Stimulated activated CD4-positive, alpha-beta T cell treated with anti-CD3 and anti-CD28 coated beads, Interleukin-15, amount 100 ng/mL, for 48 hours (primary cell): ENCODE measurements around the gene HHIPL1.
"Not testable (repeated sequence)": the region's sequence is repeated elsewhere in the genome, so short reads cannot be mapped to it uniquely, and the experiment has no call there.

Source experiments
- DNase-seq, 2 donors: peaks; one replicate each; pipeline ENCODE4 v3.0.0-alpha.2; 2020; ENCODE audit warnings: low read depth in 2 of 2

HHIPL1 gene

DNA sequence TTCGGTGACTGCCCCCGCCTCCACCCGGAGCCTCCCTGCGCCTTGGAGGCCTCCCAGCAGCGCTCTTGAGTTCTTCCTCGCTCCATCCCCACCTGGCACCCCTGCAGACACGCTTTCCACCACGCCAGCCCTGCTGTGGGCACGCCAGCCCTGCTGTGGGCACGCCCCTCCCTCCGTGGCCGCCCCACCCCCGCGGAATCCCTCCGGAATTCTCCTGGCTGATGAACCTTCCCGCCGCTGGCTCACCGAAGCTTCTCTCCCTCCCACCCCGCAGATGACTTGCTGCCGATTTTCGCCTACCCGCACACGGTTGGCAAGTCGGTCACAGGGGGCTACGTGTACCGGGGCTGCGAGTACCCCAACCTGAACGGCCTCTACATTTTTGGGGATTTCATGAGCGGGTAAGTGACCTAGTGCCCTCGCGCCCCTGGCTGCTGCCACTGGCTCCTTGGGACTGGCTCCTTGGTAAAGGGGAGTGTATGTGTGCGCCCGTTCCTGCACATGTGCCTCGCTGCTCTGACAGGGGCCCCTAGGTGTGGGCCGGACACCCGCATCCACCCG lies 15.2 kb downstream of the HHIPL1 start:
- DNase-seq = no peak

GRCh38 chr14:99660794-99661193 lies 15.9 kb downstream of the HHIPL1 start:
- no peak for DNase-seq

GRCh38 chr14:99661206-99661605 lies 16.3 kb downstream of the HHIPL1 start:
- DNase-seq = not testable (repeated sequence)

DNA sequence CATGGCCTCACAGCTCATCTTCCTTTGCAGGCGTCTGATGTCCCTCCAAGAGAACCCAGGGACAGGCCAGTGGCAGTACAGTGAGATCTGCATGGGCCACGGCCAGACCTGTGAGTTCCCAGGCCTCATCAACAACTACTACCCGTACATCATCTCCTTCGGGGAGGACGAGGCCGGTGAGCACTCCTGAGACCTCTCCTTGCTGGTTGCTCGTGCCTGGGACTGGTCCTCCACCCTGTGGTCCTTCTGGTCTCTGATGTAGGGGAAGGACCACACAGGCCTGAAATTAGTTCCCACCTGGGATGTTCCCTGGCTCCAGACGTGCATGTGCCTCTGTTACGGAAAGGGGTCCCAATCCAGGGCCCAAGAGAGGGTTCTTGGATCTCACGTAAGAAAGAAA lies 17.9 kb downstream of the HHIPL1 start:
- DNase-seq = no peak

DNA sequence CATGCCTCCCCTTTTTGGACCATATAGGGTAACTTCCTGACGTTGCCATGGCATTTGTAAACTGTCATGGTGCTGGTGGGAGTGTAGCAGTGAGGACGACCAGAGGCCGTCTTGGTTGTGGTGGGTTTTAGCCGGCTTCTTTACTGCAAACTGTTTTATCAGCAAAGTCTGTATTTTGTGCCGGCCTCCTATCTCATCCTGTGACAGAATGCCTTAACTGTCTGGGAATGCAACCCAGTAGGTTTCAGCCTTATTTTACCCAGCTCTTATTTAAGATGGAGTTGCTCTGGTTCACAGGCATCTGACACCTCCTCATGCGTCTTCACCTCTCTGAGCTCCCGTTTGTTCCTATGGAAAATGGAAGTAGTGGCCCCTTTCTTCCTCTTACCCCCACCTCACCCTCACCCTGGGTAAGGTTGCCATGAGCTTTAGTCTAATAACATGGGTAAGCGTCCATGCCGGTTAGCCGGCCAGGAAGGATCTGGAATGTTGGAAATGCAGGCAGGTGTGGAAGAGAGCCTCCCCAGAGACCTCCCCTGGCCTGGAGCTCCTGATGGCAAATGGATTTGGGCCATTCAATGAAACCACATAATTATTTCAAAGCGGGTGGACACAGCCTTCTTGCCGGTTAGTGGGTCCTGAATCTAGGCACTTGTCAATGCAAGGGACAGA lies 18.6 kb downstream of the HHIPL1 start:
- no peak for DNase-seq

- no peak for DNase-seq
Observed at GRCh38 chr14:99664058-99664936, 19.4 kb downstream of the HHIPL1 start.

GRCh38 chr14:99664937-99665273 lies 20.0 kb downstream of the HHIPL1 start:
- DNase-seq = no peak

- no peak for DNase-seq
Observed at GRCh38 chr14:99666533-99666932, 21.6 kb downstream of the HHIPL1 start.

GRCh38 chr14:99667045-99667444 lies 22.1 kb downstream of the HHIPL1 start:
- DNase-seq = no peak

GRCh38 chr14:99667821-99668220 lies 22.9 kb downstream of the HHIPL1 start:
- DNase-seq = no peak

GRCh38 chr14:99668307-99669295 lies 23.7 kb downstream of the HHIPL1 start:
- no peak for DNase-seq

DNA sequence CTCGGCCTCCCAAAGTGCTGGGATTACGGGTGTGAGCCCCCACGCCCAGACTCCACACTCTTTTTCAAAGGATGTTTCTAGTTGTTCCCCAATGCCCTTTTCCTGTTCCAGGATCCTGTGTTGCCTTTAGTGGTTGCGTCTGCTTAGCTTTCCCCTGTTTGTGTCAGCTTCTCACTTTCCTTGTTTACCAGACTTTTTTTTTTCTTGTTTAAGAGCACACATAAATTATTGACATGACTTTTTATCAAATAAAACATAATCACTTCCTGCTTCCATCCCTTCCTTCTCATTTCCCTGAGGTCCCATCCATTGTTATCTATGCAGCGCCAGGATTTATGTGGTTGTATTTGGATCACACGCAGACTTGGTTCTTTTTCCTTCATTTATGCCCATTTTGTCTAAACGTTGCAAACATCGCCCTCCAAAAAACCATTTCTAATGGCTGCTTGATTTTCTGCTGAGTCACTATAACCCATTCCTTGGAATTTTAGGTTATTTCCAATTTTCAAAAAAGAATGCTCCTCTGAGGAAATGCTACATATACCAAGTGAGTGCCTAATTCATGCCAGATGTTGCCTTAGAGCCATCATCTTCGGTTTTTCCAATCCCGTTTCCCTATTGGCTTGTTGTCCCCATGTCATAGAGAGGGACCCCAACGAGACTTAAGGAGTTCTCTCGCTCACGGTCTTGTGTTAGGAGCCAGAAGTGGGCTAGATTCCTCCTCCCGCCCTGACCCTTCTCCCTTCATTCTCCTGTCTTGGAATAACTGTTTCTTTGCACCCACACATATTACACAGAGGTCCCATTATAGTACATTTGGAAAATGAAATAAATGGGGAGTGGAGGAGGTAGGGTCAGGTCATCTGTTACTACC lies 25.7 kb downstream of the HHIPL1 start:
- DNase-seq = no peak

DNA sequence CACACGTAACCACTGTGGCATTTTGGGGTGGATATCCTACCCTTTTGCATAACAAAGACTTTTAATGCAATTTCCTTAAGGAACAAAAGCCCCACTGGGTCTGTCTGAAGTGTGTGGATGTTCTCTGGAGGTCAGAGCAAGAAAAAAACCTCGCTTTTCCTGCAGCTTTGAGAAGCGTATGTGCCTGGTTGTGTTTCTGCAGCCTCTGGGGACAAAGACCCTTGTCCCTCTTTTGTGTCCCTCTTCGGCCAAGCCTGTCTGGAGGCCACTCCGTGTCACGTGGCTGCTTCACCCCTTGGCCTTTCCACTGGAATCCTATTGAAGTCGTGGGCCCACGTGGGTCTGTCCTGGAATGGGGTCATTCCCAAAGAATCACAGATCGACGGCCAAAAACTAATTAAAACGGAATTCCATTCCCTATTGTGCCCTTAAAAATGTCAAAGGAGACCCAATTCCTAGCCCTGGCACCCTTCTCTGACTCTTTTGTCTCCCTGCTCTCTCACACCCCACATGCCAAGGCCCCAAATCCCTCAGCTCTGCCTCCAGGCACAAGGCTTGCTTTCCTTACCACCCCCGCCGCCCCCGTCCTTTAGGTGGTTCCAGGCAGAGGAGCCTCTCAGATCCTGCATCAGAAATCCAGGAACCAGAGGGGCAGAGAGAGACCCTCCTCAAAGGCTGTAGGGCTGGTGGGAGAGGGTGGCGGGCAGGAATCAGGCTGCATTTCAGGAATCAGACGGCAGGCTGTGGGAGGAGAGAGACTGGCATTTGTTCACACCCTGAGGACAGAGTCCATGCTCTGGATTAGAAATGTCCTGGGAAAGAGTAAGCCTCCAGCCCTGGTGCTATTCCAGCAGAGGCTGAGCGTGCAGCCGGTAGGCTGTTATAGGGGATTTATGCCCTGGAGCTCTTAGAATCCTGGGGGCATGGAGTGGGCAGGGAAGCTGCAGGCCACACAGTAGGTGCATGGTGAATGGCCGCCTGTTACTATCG lies 26.6 kb downstream of the HHIPL1 start:
- no peak for DNase-seq

- no peak for DNase-seq
Observed at GRCh38 chr14:99672506-99673304, 27.8 kb downstream of the HHIPL1 start.

DNA sequence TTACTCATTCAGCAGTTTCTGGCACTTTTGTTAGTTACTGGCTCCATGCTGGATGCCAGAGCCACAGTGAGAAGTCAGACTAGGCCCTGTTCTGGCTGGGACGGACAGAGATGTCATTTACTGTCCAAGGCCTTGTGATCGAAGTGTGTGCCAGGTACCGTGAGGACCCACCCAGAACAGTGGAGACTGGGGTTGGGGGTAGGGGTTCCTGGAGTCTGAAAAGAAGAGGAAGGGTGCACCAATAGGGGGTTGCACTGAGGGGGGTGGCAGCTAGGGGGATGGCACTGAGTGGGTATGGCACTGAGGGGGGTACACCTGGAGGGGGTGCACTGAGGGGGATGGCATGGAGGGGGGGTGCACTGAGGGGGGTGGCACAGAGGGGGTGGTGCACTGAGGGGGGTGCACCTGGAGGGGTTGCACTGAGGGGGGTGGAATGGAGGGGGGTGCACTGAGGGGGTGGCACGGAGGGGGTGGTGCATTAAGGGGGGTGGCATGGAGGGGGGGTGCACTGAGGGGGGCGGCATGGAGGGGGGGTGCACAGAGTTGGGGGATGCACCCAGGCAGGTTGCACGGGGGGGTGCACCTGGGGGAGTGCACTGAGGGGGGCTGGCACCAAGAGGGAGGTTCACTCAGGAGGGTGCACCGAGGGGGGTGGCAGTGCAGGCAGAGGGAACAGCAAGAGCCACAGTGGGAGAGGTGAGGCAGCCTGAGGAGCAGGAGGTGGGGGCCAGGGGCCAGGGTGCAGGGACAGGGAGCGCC lies 28.6 kb downstream of the HHIPL1 start:
- no peak for DNase-seq

GRCh38 chr14:99674064-99674650 lies 29.2 kb downstream of the HHIPL1 start:
- DNase-seq = no peak

DNA sequence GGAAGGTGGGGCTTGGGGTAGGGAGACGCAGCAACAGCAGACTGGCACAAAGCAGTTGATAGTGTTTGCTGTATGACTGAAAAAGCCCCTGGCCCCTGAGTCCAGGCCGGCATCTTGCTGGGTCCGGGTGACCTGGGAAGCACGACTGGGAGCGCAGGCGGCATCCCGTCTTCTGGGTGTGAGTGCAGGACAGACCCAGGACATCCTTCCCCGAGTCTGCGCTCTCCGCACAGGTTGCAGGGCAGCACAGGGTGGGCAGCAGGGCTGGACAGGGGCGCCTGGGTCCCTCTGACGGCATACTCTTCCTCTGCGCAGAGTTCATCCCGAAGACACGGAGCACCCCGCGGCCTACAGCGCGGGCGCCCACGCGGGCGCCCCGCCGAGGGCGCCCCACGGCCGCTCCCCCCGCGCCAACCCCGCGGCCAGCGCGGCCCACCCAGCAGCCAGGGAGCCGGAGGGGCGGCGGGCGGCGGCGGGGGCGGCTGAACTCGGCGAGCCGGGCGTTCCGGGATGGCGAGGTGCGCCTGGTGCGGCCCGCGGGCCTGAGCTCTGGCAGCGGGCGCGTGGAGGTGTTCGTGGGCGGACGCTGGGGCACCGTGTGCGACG lies 29.9 kb downstream of the HHIPL1 start:
- no peak for DNase-seq
